Neuronal stem cell (in vitro differentiated cells): ENCODE data around the gene NTRK3.

Experiments used
- DNase-seq: peaks from one replicate; pipeline ENCODE4 v3.0.0-alpha.2; 2013; ENCODE audit warnings: low spot score
- H2AFZ ChIP-seq: one replicate; pipeline ENCODE4 v1.6.1; 2013; ENCODE audit warnings: mild to moderate bottlenecking, low read length, inconsistent platforms
- H2AK5ac ChIP-seq: 2 replicates; pipeline ENCODE4 v1.6.1; 2013; ENCODE audit warnings: low read depth, mild to moderate bottlenecking, inconsistent platforms, low read length, moderate library complexity, mixed read lengths
- H2BK120ac ChIP-seq: 2 replicates; pipeline ENCODE4 v1.6.1; 2013; ENCODE audit warnings: low read depth, mild to moderate bottlenecking, inconsistent platforms, low read length, moderate library complexity, mixed read lengths
- H2BK12ac ChIP-seq: one replicate; pipeline ENCODE4 v1.6.1; 2013; ENCODE audit warnings: low read length, inconsistent platforms
- H2BK15ac ChIP-seq: 2 replicates; pipeline ENCODE4 v1.6.1; 2013; ENCODE audit warnings: mild to moderate bottlenecking, low read length, inconsistent platforms, mixed read lengths
- H2BK5ac ChIP-seq: one replicate; pipeline ENCODE4 v1.6.1; 2013; ENCODE audit warnings: inconsistent platforms, mild to moderate bottlenecking, low read length, moderate library complexity
- H3K14ac ChIP-seq: one replicate; pipeline ENCODE4 v1.6.1; 2013; ENCODE audit warnings: low read length, inconsistent platforms
- H3K18ac ChIP-seq: 2 replicates; pipeline ENCODE4 v1.6.1; 2013; ENCODE audit warnings: low read length, inconsistent platforms
- H3K23ac ChIP-seq: 2 replicates; pipeline ENCODE4 v1.6.1; 2013; ENCODE audit warnings: low read depth, mild to moderate bottlenecking, mixed read lengths, low read length, inconsistent platforms; ENCODE audit not compliant: poor library complexity
- H3K27ac ChIP-seq: replicated peaks from 3 replicates; pipeline ENCODE4 v1.5.1; 2013; ENCODE audit warnings: low read length, inconsistent platforms
- H3K27me3 ChIP-seq, 3 experiments: 2 replicates each; pipeline ENCODE4 v1.6.1; 2013; ENCODE audit warnings: low read length in 3 of 3, mild to moderate bottlenecking in 2 of 3, inconsistent platforms in 1 of 3, low read depth in 1 of 3, mixed read lengths in 1 of 3, moderate library complexity in 1 of 3; ENCODE audit not compliant: control insufficient read depth in 3 of 3, insufficient read depth in 3 of 3
- H3K36me3 ChIP-seq, 2 donors: replicated peaks in 1 of 2; 2 replicates each; pipeline ENCODE4 v1.6.1; 2013; ENCODE audit warnings: low read length in 2 of 2; ENCODE audit not compliant: control insufficient read depth in 2 of 2, insufficient read depth in 2 of 2
- H3K4ac ChIP-seq: 2 replicates; pipeline ENCODE4 v1.6.1; 2013; ENCODE audit warnings: inconsistent platforms, mild to moderate bottlenecking, low read length, moderate library complexity
- H3K4me1 ChIP-seq, 2 donors: 1 replicate in 1 of 2; 2 replicates in 1 of 2; pipeline ENCODE4 v1.6.1; 2013; ENCODE audit warnings: low read length in 2 of 2, low read depth in 1 of 2; ENCODE audit not compliant: control insufficient read depth in 2 of 2, insufficient read depth in 1 of 2
- H3K4me2 ChIP-seq: one replicate; pipeline ENCODE4 v1.6.1; 2013; ENCODE audit warnings: mild to moderate bottlenecking, low read length, inconsistent platforms; ENCODE audit not compliant: insufficient read depth, poor library complexity, severe bottlenecking
- H3K4me3 ChIP-seq, 2 donors: 2 replicates each; pipeline ENCODE4 v1.5.1; 2013; ENCODE audit warnings: low read length in 2 of 2, mild to moderate bottlenecking in 2 of 2, inconsistent platforms in 1 of 2, moderate library complexity in 1 of 2
- H3K79me1 ChIP-seq: one replicate; pipeline ENCODE4 v1.6.1; 2013; ENCODE audit warnings: low read depth, mild to moderate bottlenecking, inconsistent platforms, low read length, moderate library complexity
- H3K9ac ChIP-seq: one replicate; pipeline ENCODE4 v1.6.1; 2013; ENCODE audit warnings: mild to moderate bottlenecking, low read depth, low read length, inconsistent platforms; ENCODE audit not compliant: poor library complexity
- H3K9me3 ChIP-seq, 2 donors: replicated peaks in 1 of 2; 2 replicates each; pipeline versions ENCODE3 to v1.6.1; 2013; ENCODE audit warnings: low read length in 2 of 2, mild to moderate bottlenecking in 2 of 2, inconsistent platforms in 1 of 2, low read depth in 1 of 2, mixed read lengths in 1 of 2, moderate library complexity in 1 of 2; ENCODE audit not compliant: control insufficient read depth in 2 of 2, insufficient read depth in 1 of 2
- H4K8ac ChIP-seq: one replicate; pipeline ENCODE4 v1.6.1; 2013; ENCODE audit warnings: low read depth, mild to moderate bottlenecking, inconsistent platforms, low read length, moderate library complexity
- H4K91ac ChIP-seq: one replicate; pipeline ENCODE4 v1.6.1; 2013; ENCODE audit warnings: low read length, low read depth, mild to moderate bottlenecking, inconsistent platforms; ENCODE audit not compliant: poor library complexity
- whole genome bisulfite sequencing, 2 donors: extraction: QIAGEN DNeasy Blood & Tissue Kit; methylation state at CpG; one replicate each; pipeline ENCODE4 v1.1.7; 2013; ENCODE audit warnings: missing lambda C conversion rate in 2 of 2, mixed read lengths in 1 of 2; ENCODE audit not compliant: insufficient read length in 2 of 2, insufficient replicate concordance in 1 of 2; ENCODE audit errors: extremely low coverage in 2 of 2; 5-methylcytosine and 5-hydroxymethylcytosine counted together

NTRK3 gene

GRCh38 chr15:87962428-87962827, 294.1 kb downstream of the NTRK3 start:
- Histone ChIP-seq H4K91ac (no peak overlapping the region), H2BK15ac (no peak overlapping the region), H3K14ac (no peak overlapping the region), H3K4ac (no peak overlapping the region), H4K8ac (no peak overlapping the region), H3K4me2 (no peak overlapping the region), H2BK120ac (no peak overlapping the region), H3K79me1 (no peaks in the 10 kb centered on the region), H2BK12ac (no peak overlapping the region), H3K18ac (no peak overlapping the region), H3K4me3 (no peak overlapping the region), H3K27me3 (no peaks in the 10 kb centered on the region), H2AK5ac (no peak overlapping the region), H2BK5ac (no peak overlapping the region), H3K23ac (no peak overlapping the region), H2AFZ (no peak overlapping the region), H3K36me3 (no peaks in the 10 kb centered on the region), H3K27ac (no peak overlapping the region), H3K4me1 (peaks cover 0 to 4% of the 10 kb centered on the region in 2 donors), H3K9ac (no peak overlapping the region), H3K9me3 (no peaks in the 10 kb centered on the region)
- DNase-seq, result no peak
- WGBS, 2 donors, result no CpG with 5 or more reads among the region's 4 CpGs

- Histone ChIP-seq H3K79me1 (no peaks in the 10 kb centered on the region), H3K36me3 (no peaks in the 10 kb centered on the region), H3K4me1 (peaks cover 0 to 4% of the 10 kb centered on the region in 2 donors), H3K23ac (no peak overlapping the region), H3K4me2 (no peak overlapping the region), H2BK120ac (no peak overlapping the region), H3K4me3 (no peak overlapping the region), H3K9ac (no peak overlapping the region), H2BK12ac (no peak overlapping the region), H4K8ac (no peak overlapping the region), H2BK15ac (no peak overlapping the region), H2AK5ac (no peak overlapping the region), H3K14ac (no peak overlapping the region), H3K18ac (no peak overlapping the region), H3K27ac (no peak overlapping the region), H2BK5ac (no peak overlapping the region), H2AFZ (no peak overlapping the region), H3K9me3 (no peaks in the 10 kb centered on the region), H3K4ac (no peak overlapping the region), H3K27me3 (no peaks in the 10 kb centered on the region), H4K91ac (no peak overlapping the region)
- no peak for DNase-seq
- no CpG with 5 or more reads among the region's 2 CpGs for WGBS, 2 donors
These were observed 294.6 kb downstream of the NTRK3 start for GRCh38 chr15:87961851-87962420.

GRCh38 chr15:87959662-87960061, 296.9 kb downstream of the NTRK3 start:
- Histone ChIP-seq H3K36me3 (no peaks in the 10 kb centered on the region), H3K4me2 (no peak overlapping the region), H3K23ac (no peak overlapping the region), H3K9ac (no peak overlapping the region), H3K4ac (no peak overlapping the region), H2BK15ac (no peak overlapping the region), H3K14ac (no peak overlapping the region), H2BK120ac (no peak overlapping the region), H3K9me3 (no peaks in the 10 kb centered on the region), H3K4me1 (no peaks in the 10 kb centered on the region), H4K8ac (no peak overlapping the region), H3K27ac (no peak overlapping the region), H3K27me3 (no peaks in the 10 kb centered on the region), H4K91ac (no peak overlapping the region), H3K18ac (no peak overlapping the region), H3K79me1 (no peaks in the 10 kb centered on the region), H2BK12ac (no peak overlapping the region), H3K4me3 (no peak overlapping the region), H2AFZ (no peak overlapping the region), H2AK5ac (no peak overlapping the region), H2BK5ac (no peak overlapping the region)
- DNase-seq, result no peak
- no CpG with 5 or more reads among the region's 4 CpGs for WGBS, 2 donors

- no CpG with 5 or more reads among the region's 11 CpGs for WGBS, 2 donors
- no peak for DNase-seq
These were observed 297.5 kb downstream of the NTRK3 start for GRCh38 chr15:87959080-87959479.

More at GRCh38 chr15:87959080-87959479, 297.5 kb downstream of the NTRK3 start:
- Histone ChIP-seq H3K4me1 (no peaks in the 10 kb centered on the region), H3K27me3 (no peaks in the 10 kb centered on the region), H2BK12ac (no peak overlapping the region), H3K14ac (no peak overlapping the region), H3K79me1 (no peaks in the 10 kb centered on the region), H2AK5ac (no peak overlapping the region), H3K23ac (no peak overlapping the region), H3K4ac (no peak overlapping the region), H2AFZ (no peak overlapping the region), H4K91ac (no peak overlapping the region), H2BK5ac (no peak overlapping the region), H3K9me3 (no peaks in the 10 kb centered on the region), H3K4me3 (no peak overlapping the region), H2BK120ac (no peak overlapping the region), H4K8ac (no peak overlapping the region), H3K4me2 (no peak overlapping the region), H3K9ac (no peak overlapping the region), H3K18ac (no peak overlapping the region), H3K27ac (no peak overlapping the region), H2BK15ac (no peak overlapping the region), H3K36me3 (no peaks in the 10 kb centered on the region)
